Muscle of arm (tissue), 12 donors: Measurements from ENCODE around the gene CACNA1I. TPM values are rescaled to one million over a fixed set of nuclear protein-coding genes. Genes with fewer than 3 reads are reported as not detected.

Experiments
- DNase-seq: peaks from one replicate; pipeline ENCODE4 v3.0.0-alpha.2; 2013
- polyA plus RNA-seq, 12 donors: library from polyadenylated mRNA; unstranded; fragments of 120-200 nt; gene quantifications; one replicate each; pipeline ENCODE4 v1.2.1, GENCODE V29; 2013; ENCODE audit not compliant: insufficient read length in 12 of 12

The CACNA1I gene
- polyA plus RNA-seq, 12 donors: 0.03 to 0.40 (median 0.13) TPM; not detected in 2

- DNase-seq: no peak
These were observed 120.5 kb downstream of the CACNA1I start for GRCh38 chr22:39690881-39691605.

- no peak for DNase-seq
These were observed 123.5 kb downstream of the CACNA1I start for GRCh38 chr22:39693943-39694500.

- no peak for DNase-seq
These were observed 127.4 kb downstream of the CACNA1I start for GRCh38 chr22:39697790-39698430.

GRCh38 chr22:39699631-39700360 lies 129.2 kb downstream of the CACNA1I start:
- no peak for DNase-seq

- no peak for DNase-seq
These were observed 130.0 kb downstream of the CACNA1I start for GRCh38 chr22:39700565-39700964.

- DNase-seq: no peak
These were observed 132.5 kb downstream of the CACNA1I start for GRCh38 chr22:39703091-39703490.

- peak; percentile 61 for DNase-seq
These were observed 133.5 kb downstream of the CACNA1I start for GRCh38 chr22:39703928-39704639.

GRCh38 chr22:39705386-39705785 lies 134.8 kb downstream of the CACNA1I start:
- DNase-seq: no peak

- DNase-seq: no peak
These were observed 136.0 kb downstream of the CACNA1I start for GRCh38 chr22:39706376-39707140.

- DNase-seq: no peak
These were observed 136.8 kb downstream of the CACNA1I start for GRCh38 chr22:39707351-39707750.

- DNase-seq: no peak
These were observed 137.3 kb downstream of the CACNA1I start for GRCh38 chr22:39707816-39708215.

- DNase-seq: peak; percentile 46
These were observed 140.0 kb downstream of the CACNA1I start for GRCh38 chr22:39710380-39711150.

GRCh38 chr22:39712081-39712480 lies 141.5 kb downstream of the CACNA1I start:
- DNase-seq: no peak

- no peak for DNase-seq
These were observed 142.4 kb downstream of the CACNA1I start for GRCh38 chr22:39712751-39713525.

- DNase-seq: no peak
These were observed 143.3 kb downstream of the CACNA1I start for GRCh38 chr22:39713799-39714290.

- DNase-seq: no peak
These were observed 143.8 kb downstream of the CACNA1I start for GRCh38 chr22:39714321-39714720.

GRCh38 chr22:39715778-39716495 lies 145.4 kb downstream of the CACNA1I start:
- no peak for DNase-seq

GRCh38 chr22:39716534-39716933 lies 146.0 kb downstream of the CACNA1I start:
- DNase-seq: no peak
